H9 (cell line): ENCODE results near the gene SNX15. TPM values are rescaled to one million over a fixed set of nuclear protein-coding genes. Genes with fewer than 3 reads are reported as not detected.

Source experiments
- DNase-seq: peaks from one replicate; pipeline ENCODE4 v3.0.0-alpha.2; 2017
- H2AFZ ChIP-seq: one replicate; pipeline ENCODE4 v1.6.1; 2013; ENCODE audit warnings: mild to moderate bottlenecking, low read length, control low read depth, moderate library complexity
- H2AK5ac ChIP-seq: 2 replicates; pipeline ENCODE4 v1.6.1; 2013; ENCODE audit warnings: low read length, control low read depth, mixed read lengths; ENCODE audit not compliant: insufficient read length
- H2BK120ac ChIP-seq: one replicate; pipeline ENCODE4 v1.6.1; 2013; ENCODE audit warnings: low read depth, mild to moderate bottlenecking, low read length, control low read depth, inconsistent platforms; ENCODE audit not compliant: poor library complexity, severe bottlenecking
- H2BK12ac ChIP-seq: 2 replicates; pipeline ENCODE4 v1.6.1; 2013; ENCODE audit warnings: low read length, control low read depth, mixed read lengths, low read depth; ENCODE audit not compliant: insufficient read length
- H2BK15ac ChIP-seq: 2 replicates; pipeline ENCODE4 v1.6.1; 2013; ENCODE audit warnings: low read depth, low read length, control low read depth
- H2BK20ac ChIP-seq: one replicate; pipeline ENCODE4 v1.6.1; 2013; ENCODE audit warnings: low read depth, mild to moderate bottlenecking, low read length, control low read depth, inconsistent platforms; ENCODE audit not compliant: poor library complexity, severe bottlenecking
- H2BK5ac ChIP-seq: 2 replicates; pipeline ENCODE4 v1.6.1; 2013; ENCODE audit warnings: low read length, control low read depth, mixed read lengths; ENCODE audit not compliant: insufficient read length
- H3K14ac ChIP-seq: 2 replicates; pipeline ENCODE4 v1.6.1; 2013; ENCODE audit warnings: low read length, control low read depth; ENCODE audit not compliant: insufficient read depth
- H3K18ac ChIP-seq: 2 replicates; pipeline ENCODE4 v1.6.1; 2013; ENCODE audit warnings: low read depth, mild to moderate bottlenecking, mixed read lengths, low read length, control low read depth; ENCODE audit not compliant: insufficient read length
- H3K23ac ChIP-seq: 2 replicates; pipeline ENCODE4 v1.6.1; 2013; ENCODE audit warnings: low read length, control low read depth, mixed read lengths, low read depth; ENCODE audit not compliant: insufficient read length
- H3K23me2 ChIP-seq: 2 replicates; pipeline ENCODE4 v1.6.1; 2013; ENCODE audit warnings: low read depth, mild to moderate bottlenecking, mixed read lengths, low read length, control low read depth; ENCODE audit not compliant: insufficient read length, poor library complexity, severe bottlenecking
- H3K27ac ChIP-seq: 2 replicates; pipeline ENCODE4 v1.5.1; 2013; ENCODE audit warnings: low read length, control low read depth, mixed read lengths, low read depth; ENCODE audit not compliant: insufficient read length
- H3K27me3 ChIP-seq: 2 replicates; pipeline ENCODE4 v1.6.1; 2013; ENCODE audit warnings: low read length, control low read depth, inconsistent platforms; ENCODE audit not compliant: insufficient read depth
- H3K4ac ChIP-seq: 2 replicates; pipeline ENCODE4 v1.6.1; 2013; ENCODE audit warnings: low read depth, mild to moderate bottlenecking, control low read depth, inconsistent platforms, low read length, moderate library complexity
- H3K4me1 ChIP-seq: 2 replicates; pipeline ENCODE4 v1.6.1; 2013; ENCODE audit warnings: low read length, control low read depth, inconsistent platforms; ENCODE audit not compliant: insufficient read depth
- H3K4me2 ChIP-seq: 2 replicates; pipeline ENCODE4 v1.6.1; 2013; ENCODE audit warnings: low read length, control low read depth, mixed read lengths; ENCODE audit not compliant: insufficient read length, insufficient read depth
- H3K56ac ChIP-seq: 2 replicates; pipeline ENCODE4 v1.6.1; 2013; ENCODE audit warnings: low read depth, mild to moderate bottlenecking, mixed read lengths, low read length, control low read depth; ENCODE audit not compliant: insufficient read length
- H3K79me1 ChIP-seq: 2 replicates; pipeline ENCODE4 v1.6.1; 2013; ENCODE audit warnings: low read depth, mild to moderate bottlenecking, moderate library complexity, low read length, control low read depth, inconsistent platforms; ENCODE audit not compliant: insufficient read depth, poor library complexity, severe bottlenecking
- H3K79me2 ChIP-seq: 2 replicates; pipeline ENCODE4 v1.6.1; 2013; ENCODE audit warnings: low read length, control low read depth, inconsistent platforms; ENCODE audit not compliant: insufficient read depth
- H3K9ac ChIP-seq: 2 replicates; pipeline ENCODE4 v1.6.1; 2013; ENCODE audit warnings: low read length, control low read depth, mixed read lengths; ENCODE audit not compliant: insufficient read length; ENCODE audit errors: extremely low read depth
- H3K9me3 ChIP-seq: one replicate; pipeline ENCODE4 v1.6.1; 2013; ENCODE audit warnings: low read depth, low read length, inconsistent platforms; ENCODE audit not compliant: control insufficient read depth
- H3T11ph ChIP-seq: one replicate; pipeline ENCODE4 v1.6.1; 2013; ENCODE audit warnings: mild to moderate bottlenecking, low read length, control low read depth, inconsistent platforms
- H4K20me1 ChIP-seq: one replicate; pipeline ENCODE4 v1.6.1; 2013; ENCODE audit not compliant: control insufficient read depth, insufficient read length, insufficient read depth
- H4K5ac ChIP-seq: 2 replicates; pipeline ENCODE4 v1.6.1; 2013; ENCODE audit warnings: low read depth, mild to moderate bottlenecking, mixed read lengths, low read length, control low read depth; ENCODE audit not compliant: insufficient read length
- H4K8ac ChIP-seq: replicated peaks from 2 replicates; pipeline ENCODE4 v1.6.1; 2013; ENCODE audit warnings: low read length, control low read depth, mixed read lengths, low read depth; ENCODE audit not compliant: insufficient read length
- H4K91ac ChIP-seq: 2 replicates; pipeline ENCODE4 v1.6.1; 2013; ENCODE audit warnings: low read depth, mild to moderate bottlenecking, moderate library complexity, mixed read lengths, low read length, control low read depth; ENCODE audit not compliant: insufficient read length
- H3K27ac Mint-ChIP-seq, 3 experiments: 2 replicates in 2 of 3; 3 replicates in 1 of 3; pipeline ENCODE4 v1.8.0; 2020 to 2021; ENCODE audit warnings: mixed read lengths in 3 of 3, mild to moderate bottlenecking in 1 of 3, moderate library complexity in 1 of 3
- H3K27me3 Mint-ChIP-seq: 2 replicates; pipeline ENCODE4 v1.8.0; 2021; ENCODE audit warnings: low read depth, mild to moderate bottlenecking, moderate library complexity, mixed read lengths
- H3K36me3 Mint-ChIP-seq, 3 experiments: 2 replicates in 2 of 3; 3 replicates in 1 of 3; pipeline ENCODE4 v1.8.0; 2020 to 2021; ENCODE audit warnings: low read depth in 3 of 3, mixed read lengths in 3 of 3; ENCODE audit not compliant: insufficient read depth in 1 of 3
- H3K4me1 Mint-ChIP-seq, 2 experiments: 2 replicates each; pipeline ENCODE4 v1.8.0; 2020; ENCODE audit warnings: mixed read lengths in 2 of 2
- H3K4me3 Mint-ChIP-seq, 2 experiments: 2 replicates in 1 of 2; 3 replicates in 1 of 2; pipeline ENCODE4 v1.8.0; 2020 to 2021; ENCODE audit warnings: mild to moderate bottlenecking in 2 of 2, mixed read lengths in 2 of 2, moderate library complexity in 1 of 2
- H3K9me3 Mint-ChIP-seq, 2 experiments: 2 replicates in 1 of 2; 3 replicates in 1 of 2; pipeline ENCODE4 v1.8.0; 2020; ENCODE audit warnings: mild to moderate bottlenecking in 2 of 2, mixed read lengths in 2 of 2, moderate library complexity in 1 of 2
- WGBS: extraction: QIAGEN DNeasy Blood & Tissue Kit; methylation state at CpG from one replicate; pipeline ENCODE4 v1.1.7; 2013; ENCODE audit warnings: missing lambda C conversion rate, low lambda C conversion rate, mixed read lengths; ENCODE audit not compliant: insufficient read length; ENCODE audit errors: extremely low coverage; 5-methylcytosine and 5-hydroxymethylcytosine counted together
- total RNA-seq: library from RNA; stranded (reverse); gene quantifications from 2 replicates; pipeline ENCODE4 v1.2.1, GENCODE V29; 2021
- TF ChIP-seq, protein P1 (sequence below): fragments of 200-600 bp; sonication (generic); conservative IDR thresholded peaks from 3 replicates; pipeline ENCODE4 v1.8.0; 2021; ENCODE audit warnings: antibody characterized with exemption, mild to moderate bottlenecking

Gene SNX15
- total RNA-seq, 1 experiment from 2014 or later = 24.3 TPM

DNA sequence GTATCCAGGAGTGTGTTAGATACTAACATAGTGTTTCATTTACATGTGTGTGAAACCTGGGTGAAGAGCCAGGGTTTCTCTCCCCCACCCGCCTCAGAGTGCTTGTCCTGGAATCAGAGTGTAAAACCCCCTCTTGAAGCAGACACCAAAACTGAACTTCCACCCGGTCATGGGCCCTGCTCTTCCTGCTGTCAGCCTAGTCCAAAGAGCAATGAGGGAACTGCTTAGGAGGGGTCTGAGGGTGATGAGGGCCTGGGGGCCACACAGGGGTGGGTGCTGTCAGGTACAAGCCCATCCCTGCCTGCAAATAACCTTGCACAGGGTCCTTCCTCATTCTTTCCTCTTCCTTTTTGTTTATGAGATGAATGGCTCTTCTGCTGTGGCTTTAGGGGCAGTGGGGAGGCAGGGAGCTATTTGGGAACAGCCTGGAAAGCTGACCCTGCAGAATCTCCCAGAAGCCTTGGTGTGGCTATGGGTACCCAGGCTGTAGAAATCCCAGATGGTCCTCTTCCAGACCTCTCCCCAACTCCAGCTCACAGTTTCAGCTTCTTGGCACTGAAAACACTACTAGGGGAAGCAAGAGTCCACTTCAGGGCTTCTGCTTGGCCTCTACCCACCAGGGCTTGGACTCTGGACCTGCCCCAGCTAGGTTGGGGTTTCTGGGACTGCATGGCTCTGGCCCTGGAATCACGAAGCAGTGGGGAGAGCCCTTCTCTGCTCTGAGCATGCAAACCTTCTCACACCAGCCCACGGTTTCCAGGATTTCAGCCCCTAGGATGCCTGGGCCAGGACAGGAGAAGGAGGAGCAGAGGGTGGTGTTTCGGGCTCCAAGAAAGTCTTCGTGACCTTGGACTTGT, 39.0 kb upstream of the SNX15 start:
- H3K4me1 Mint-ChIP-seq = no peaks in the 10 kb centered on the region
- no peak overlapping the region for H4K5ac ChIP-seq

More for the DNA sequence above, 39.0 kb upstream of the SNX15 start:
- Histone ChIP-seq H4K91ac (no peak overlapping the region), H2BK15ac (no peak overlapping the region), H3K4ac (no peak overlapping the region), H2BK20ac (no peak overlapping the region), H3K27me3 (no peaks in the 10 kb centered on the region), H3K23ac (no peak overlapping the region), H3K9ac (peak overlapping the region; percentile 7), H3K9me3 (no peaks in the 10 kb centered on the region), H2BK120ac (no peak overlapping the region), H3K27ac (no peak overlapping the region), H3K79me1 (no peaks in the 10 kb centered on the region), H3K18ac (no peak overlapping the region), H3K79me2 (no peaks in the 10 kb centered on the region), H2BK12ac (no peak overlapping the region), H2AK5ac (no peak overlapping the region), H4K8ac (no peak overlapping the region), H4K20me1 (no peaks in the 10 kb centered on the region), H3T11ph (no peak overlapping the region), H3K14ac (no peak overlapping the region), H3K4me1 (no peaks in the 10 kb centered on the region), H3K23me2 (no peaks in the 10 kb centered on the region), H2BK5ac (no peak overlapping the region), H3K4me2 (no peak overlapping the region), H2AFZ (no peak overlapping the region), H3K56ac (no peak overlapping the region)
- TF ChIP-seq, protein P1, sequence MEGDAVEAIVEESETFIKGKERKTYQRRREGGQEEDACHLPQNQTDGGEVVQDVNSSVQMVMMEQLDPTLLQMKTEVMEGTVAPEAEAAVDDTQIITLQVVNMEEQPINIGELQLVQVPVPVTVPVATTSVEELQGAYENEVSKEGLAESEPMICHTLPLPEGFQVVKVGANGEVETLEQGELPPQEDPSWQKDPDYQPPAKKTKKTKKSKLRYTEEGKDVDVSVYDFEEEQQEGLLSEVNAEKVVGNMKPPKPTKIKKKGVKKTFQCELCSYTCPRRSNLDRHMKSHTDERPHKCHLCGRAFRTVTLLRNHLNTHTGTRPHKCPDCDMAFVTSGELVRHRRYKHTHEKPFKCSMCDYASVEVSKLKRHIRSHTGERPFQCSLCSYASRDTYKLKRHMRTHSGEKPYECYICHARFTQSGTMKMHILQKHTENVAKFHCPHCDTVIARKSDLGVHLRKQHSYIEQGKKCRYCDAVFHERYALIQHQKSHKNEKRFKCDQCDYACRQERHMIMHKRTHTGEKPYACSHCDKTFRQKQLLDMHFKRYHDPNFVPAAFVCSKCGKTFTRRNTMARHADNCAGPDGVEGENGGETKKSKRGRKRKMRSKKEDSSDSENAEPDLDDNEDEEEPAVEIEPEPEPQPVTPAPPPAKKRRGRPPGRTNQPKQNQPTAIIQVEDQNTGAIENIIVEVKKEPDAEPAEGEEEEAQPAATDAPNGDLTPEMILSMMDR = no peak
- no peak overlapping the region for H3K4me3 Mint-ChIP-seq
- no CpG with 5 or more reads among the region's 6 CpGs for WGBS
- no peaks in the 10 kb centered on the region for H3K36me3 Mint-ChIP-seq
- no peaks in the 10 kb centered on the region; the same call in 1 of the 2 replicates for H3K27me3 Mint-ChIP-seq
- H3K27ac Mint-ChIP-seq = no peak overlapping the region; a peak in 1 of 7 replicates
- H3K9me3 Mint-ChIP-seq = no peaks in the 10 kb centered on the region
- no peak for DNase-seq
